HCT116 (cell line): ENCODE results near the gene GUCY2C. TPM values are rescaled to one million over a fixed set of nuclear protein-coding genes. Genes with fewer than 3 reads are reported as not detected.

Source experiments
- ATAC-seq: fragments of 200-7000 bp; cut with Tn5 transposase; 2 replicates; pipeline ENCODE4 v1.9.1; 2020; ENCODE audit warnings: mild to moderate bottlenecking, moderate library complexity
- BruUV-seq: library from RNA; stranded (reverse); fragments of 400-500 nt; replicated peaks from 2 replicates; lab custom pipeline; 2021; lab: Mats Ljungman, UMichigan
- CTCF ChIA-PET: fragments of 300-600 bp; sonication (Branson Sonifier 250); formaldehyde crosslinking; loops from one replicate; lab custom pipeline; 2021; ENCODE audit warnings: antibody characterized with exemption; lab: Charles Lee
- POLR2A ChIA-PET: fragments of 300-600, 350-600 bp; sonication (Branson Sonifier 250); formaldehyde crosslinking; loops from one replicate; lab custom pipeline; 2021; ENCODE audit warnings: antibody characterized with exemption; lab: Charles Lee
- RAD21 ChIA-PET, 2 experiments: fragments of 300-600 bp; sonication (Branson Sonifier 250); formaldehyde crosslinking; loops; one replicate each; lab custom pipeline; 2023; ENCODE audit warnings: low total read pairs in 2 of 2; ENCODE audit not compliant: uncharacterized antibody in 2 of 2, unreplicated experiment in 2 of 2, low non-redundant PET in 1 of 2; lab: Charles Lee
- DNase-seq: peaks from one replicate; pipeline ENCODE4 v3.0.0-alpha.2; 2010; ENCODE audit warnings: low read depth, low spot score
- H2AFZ ChIP-seq: fragments of 200-600 bp; shearing (Covaris generic), sonication (generic); 2 replicates; pipeline ENCODE4 v1.6.1; 2017; ENCODE audit warnings: low read depth, mixed run types, mixed read lengths, antibody characterized with exemption, low read length; ENCODE audit not compliant: poor library complexity, severe bottlenecking
- H3K27ac ChIP-seq: 2 replicates; pipeline ENCODE4 v1.5.1; 2012; ENCODE audit warnings: low read depth, low read length
- H3K27me3 ChIP-seq: fragments of 200-600 bp; sonication (generic); 2 replicates; pipeline ENCODE4 v1.6.1; 2016; ENCODE audit warnings: mixed run types, low read length, mixed read lengths; ENCODE audit not compliant: insufficient read depth
- H3K36me3 ChIP-seq, 2 experiments: fragments of 200-500 bp in 1 of 2; fragments of 200-600 bp in 1 of 2; sonication (Bioruptor generic) in 1 of 2; sonication (generic) in 1 of 2; 2 replicates each; pipeline versions ENCODE4 v1.5.1 to v1.6.1; 2014 to 2016; ENCODE audit warnings: low read length in 2 of 2, inconsistent platforms in 1 of 2, mixed read lengths in 1 of 2, mixed run types in 1 of 2; ENCODE audit not compliant: insufficient read depth in 2 of 2, control insufficient read depth in 1 of 2
- H3K4me1 ChIP-seq, 2 experiments: fragments of 200-600 bp in 1 of 2; sonication (generic) in 1 of 2; 2 replicates each; pipeline versions ENCODE4 v1.5.1 to v1.6.1; 2012 to 2017; ENCODE audit warnings: low read length in 2 of 2, inconsistent platforms in 1 of 2, mild to moderate bottlenecking in 1 of 2, mixed read lengths in 1 of 2, mixed run types in 1 of 2, moderate library complexity in 1 of 2; ENCODE audit not compliant: insufficient read depth in 2 of 2, control insufficient read depth in 1 of 2
- H3K4me2 ChIP-seq: fragments of 200-600 bp; sonication (generic); 2 replicates; pipeline ENCODE4 v1.6.1; 2017; ENCODE audit warnings: mixed run types, low read length, mixed read lengths
- H3K4me3 ChIP-seq, 2 experiments: fragments of 200-600 bp in 1 of 2; sonication (generic) in 1 of 2; replicated peaks in 1 of 2; 2 replicates each; pipeline ENCODE4 v1.5.1; 2011 to 2016; ENCODE audit warnings: low read length in 2 of 2, control low read depth in 1 of 2, low read depth in 1 of 2, mild to moderate bottlenecking in 1 of 2, mixed read lengths in 1 of 2, mixed run types in 1 of 2
- H3K79me2 ChIP-seq: fragments of 200-600 bp; sonication (generic); 2 replicates; pipeline ENCODE4 v1.6.1; 2017; ENCODE audit warnings: mild to moderate bottlenecking, mixed run types, low read length, moderate library complexity, mixed read lengths; ENCODE audit not compliant: insufficient read depth
- H3K9ac ChIP-seq: fragments of 200-600 bp; sonication (generic); 2 replicates; pipeline ENCODE4 v1.6.1; 2016; ENCODE audit warnings: low read length, mixed read lengths
- H3K9me2 ChIP-seq: fragments of 200-600 bp; sonication (generic), shearing (Covaris generic); 2 replicates; pipeline ENCODE4 v1.6.1; 2017; ENCODE audit warnings: mixed run types, mild to moderate bottlenecking, moderate library complexity; ENCODE audit not compliant: insufficient read depth
- H3K9me3 ChIP-seq, 2 experiments: fragments of 200-500 bp in 1 of 2; fragments of 200-600 bp in 1 of 2; sonication (Bioruptor generic) in 1 of 2; sonication (generic) in 1 of 2; 2 replicates each; pipeline ENCODE4 v1.6.1; 2014 to 2017; ENCODE audit warnings: low read length in 2 of 2, mixed read lengths in 2 of 2, inconsistent platforms in 1 of 2, low read depth in 1 of 2, mild to moderate bottlenecking in 1 of 2, mixed run types in 1 of 2, moderate library complexity in 1 of 2; ENCODE audit not compliant: control insufficient read depth in 1 of 2, insufficient read depth in 1 of 2
- H4K20me1 ChIP-seq: fragments of 200-600 bp; sonication (generic), shearing (Covaris generic); 2 replicates; pipeline ENCODE4 v1.6.1; 2017; ENCODE audit warnings: mixed run types, mild to moderate bottlenecking, moderate library complexity; ENCODE audit not compliant: insufficient read depth
- CBX3 ChIP-seq: IDR thresholded peaks from 2 replicates; pipeline ENCODE4 v1.6.1; 2012; ENCODE audit warnings: low read depth
- EZH2 ChIP-seq: fragments of 200-600 bp; sonication (generic); IDR thresholded peaks from 2 replicates; pipeline ENCODE4 v1.6.1; 2017; ENCODE audit warnings: antibody characterized with exemption, mixed run types
- EZH2phosphoT487 ChIP-seq: fragments of 200-600 bp; IDR thresholded peaks from 2 replicates; pipeline ENCODE4 v1.6.1; 2018; ENCODE audit warnings: antibody characterized with exemption, borderline replicate concordance
- JUND ChIP-seq: IDR thresholded peaks from 2 replicates; pipeline ENCODE4 v1.6.1; 2012
- POLR2A ChIP-seq: IDR thresholded peaks from 2 replicates; pipeline ENCODE4 v1.7.0; 2011; ENCODE audit warnings: borderline replicate concordance; ENCODE audit not compliant: insufficient read depth, insufficient read length; ENCODE audit errors: extremely low read depth
- POLR2AphosphoS5 ChIP-seq: IDR thresholded peaks from 2 replicates; pipeline ENCODE4 v1.6.1; 2011; ENCODE audit warnings: mild to moderate bottlenecking, low read depth, low read length, moderate library complexity
- RAD21 ChIP-seq: IDR thresholded peaks from 2 replicates; pipeline ENCODE4 v1.6.1; 2012; ENCODE audit warnings: low read depth, mild to moderate bottlenecking
- SIN3A ChIP-seq: IDR thresholded peaks from 2 replicates; pipeline ENCODE4 v1.6.1; 2012; ENCODE audit warnings: low read depth
- SRF ChIP-seq: IDR thresholded peaks from 2 replicates; pipeline ENCODE4 v1.6.1; 2012; ENCODE audit warnings: low read depth
- TCF7L2 ChIP-seq: IDR thresholded peaks from 2 replicates; pipeline ENCODE4 v1.7.0; 2011; ENCODE audit warnings: borderline replicate concordance, inconsistent platforms; ENCODE audit not compliant: insufficient read depth, insufficient read length; ENCODE audit errors: extremely low read depth
- YY1 ChIP-seq: IDR thresholded peaks from 2 replicates; pipeline ENCODE4 v1.6.1; 2011; ENCODE audit warnings: low read length, low read depth, moderate library complexity, mild to moderate bottlenecking; ENCODE audit not compliant: insufficient replicate concordance; ENCODE audit errors: extremely low read depth
- ZFX ChIP-seq: fragments of 450-650 bp; IDR thresholded peaks from 2 replicates; pipeline ENCODE4 v1.6.1; 2017
- ZNF274 ChIP-seq: fragments of 200-500 bp; sonication (Bioruptor generic); IDR thresholded peaks from 2 replicates; pipeline ENCODE4 v1.6.1; 2014; ENCODE audit warnings: mild to moderate bottlenecking, low read depth, low read length, inconsistent platforms
- intact Hi-C: fragments of 100-400 bp; cut with micrococcal nuclease; formaldehyde crosslinking; loops from 2 replicates; pipeline ENCODE4 v1.10.0; 2022
- total RNA-seq: library from RNA; stranded (reverse); gene quantifications from one replicate; pipeline ENCODE4 v1.2.1, GENCODE V29; 2021; ENCODE audit not compliant: unreplicated experiment
- TF ChIP-seq, protein P1 (sequence below): IDR thresholded peaks from 2 replicates; pipeline ENCODE4 v1.6.1; 2012; ENCODE audit warnings: low read depth
- TF ChIP-seq, protein P2 (sequence below), 3 experiments: fragments of 200-600 bp in 1 of 3; sonication (generic) in 1 of 3; IDR thresholded peaks in 2 of 3; conservative IDR thresholded peaks in 1 of 3; 2 replicates each; pipeline ENCODE4 v1.5.1; 2012 to 2017; ENCODE audit warnings: low read depth in 2 of 3, low read length in 2 of 3, antibody characterized with exemption in 1 of 3, borderline replicate concordance in 1 of 3, control low read depth in 1 of 3, mild to moderate bottlenecking in 1 of 3, mixed read lengths in 1 of 3, mixed run types in 1 of 3, moderate library complexity in 1 of 3; ENCODE audit not compliant: insufficient read depth in 1 of 3

The GUCY2C gene
- total RNA-seq, 1 experiment from 2014 or later: not detected

GRCh38 chr12:14601692-14602478 lies 94.5 kb downstream of the GUCY2C start:
- ATAC-seq (no peak), DNase-seq (no peak)
- Histone ChIP-seq H3K79me2 (no peaks in the 10 kb centered on the region), H3K4me1 (no peaks in the 10 kb centered on the region), H2AFZ (no peak overlapping the region), H3K9me2 (no peaks in the 10 kb centered on the region), H3K27me3 (no peaks in the 10 kb centered on the region), H3K9ac (no peak overlapping the region), H3K36me3 (no peaks in the 10 kb centered on the region), H4K20me1 (no peaks in the 10 kb centered on the region), H3K4me3 (no peak overlapping the region), H3K27ac (no peak overlapping the region), H3K4me2 (no peak overlapping the region), H3K9me3 (peaks cover 0 to 10% of the 10 kb centered on the region in 2 experiments; a peak in 2 of 4 replicates)
- no peak for TF ChIP-seq SIN3A
- TF ChIP-seq POLR2A: no peak
- TF ChIP-seq, protein P1, sequence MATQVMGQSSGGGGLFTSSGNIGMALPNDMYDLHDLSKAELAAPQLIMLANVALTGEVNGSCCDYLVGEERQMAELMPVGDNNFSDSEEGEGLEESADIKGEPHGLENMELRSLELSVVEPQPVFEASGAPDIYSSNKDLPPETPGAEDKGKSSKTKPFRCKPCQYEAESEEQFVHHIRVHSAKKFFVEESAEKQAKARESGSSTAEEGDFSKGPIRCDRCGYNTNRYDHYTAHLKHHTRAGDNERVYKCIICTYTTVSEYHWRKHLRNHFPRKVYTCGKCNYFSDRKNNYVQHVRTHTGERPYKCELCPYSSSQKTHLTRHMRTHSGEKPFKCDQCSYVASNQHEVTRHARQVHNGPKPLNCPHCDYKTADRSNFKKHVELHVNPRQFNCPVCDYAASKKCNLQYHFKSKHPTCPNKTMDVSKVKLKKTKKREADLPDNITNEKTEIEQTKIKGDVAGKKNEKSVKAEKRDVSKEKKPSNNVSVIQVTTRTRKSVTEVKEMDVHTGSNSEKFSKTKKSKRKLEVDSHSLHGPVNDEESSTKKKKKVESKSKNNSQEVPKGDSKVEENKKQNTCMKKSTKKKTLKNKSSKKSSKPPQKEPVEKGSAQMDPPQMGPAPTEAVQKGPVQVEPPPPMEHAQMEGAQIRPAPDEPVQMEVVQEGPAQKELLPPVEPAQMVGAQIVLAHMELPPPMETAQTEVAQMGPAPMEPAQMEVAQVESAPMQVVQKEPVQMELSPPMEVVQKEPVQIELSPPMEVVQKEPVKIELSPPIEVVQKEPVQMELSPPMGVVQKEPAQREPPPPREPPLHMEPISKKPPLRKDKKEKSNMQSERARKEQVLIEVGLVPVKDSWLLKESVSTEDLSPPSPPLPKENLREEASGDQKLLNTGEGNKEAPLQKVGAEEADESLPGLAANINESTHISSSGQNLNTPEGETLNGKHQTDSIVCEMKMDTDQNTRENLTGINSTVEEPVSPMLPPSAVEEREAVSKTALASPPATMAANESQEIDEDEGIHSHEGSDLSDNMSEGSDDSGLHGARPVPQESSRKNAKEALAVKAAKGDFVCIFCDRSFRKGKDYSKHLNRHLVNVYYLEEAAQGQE: no peak
- TF ChIP-seq CBX3: no peak
- no peak for TF ChIP-seq POLR2AphosphoS5
- no peak for TF ChIP-seq JUND
- no peak for TF ChIP-seq ZFX
- no peak for TF ChIP-seq YY1
- TF ChIP-seq EZH2: no peak
- no peak for TF ChIP-seq TCF7L2
- no peak for TF ChIP-seq SRF
- no peak for TF ChIP-seq RAD21
- no peak for TF ChIP-seq EZH2phosphoT487
- TF ChIP-seq, protein P2, sequence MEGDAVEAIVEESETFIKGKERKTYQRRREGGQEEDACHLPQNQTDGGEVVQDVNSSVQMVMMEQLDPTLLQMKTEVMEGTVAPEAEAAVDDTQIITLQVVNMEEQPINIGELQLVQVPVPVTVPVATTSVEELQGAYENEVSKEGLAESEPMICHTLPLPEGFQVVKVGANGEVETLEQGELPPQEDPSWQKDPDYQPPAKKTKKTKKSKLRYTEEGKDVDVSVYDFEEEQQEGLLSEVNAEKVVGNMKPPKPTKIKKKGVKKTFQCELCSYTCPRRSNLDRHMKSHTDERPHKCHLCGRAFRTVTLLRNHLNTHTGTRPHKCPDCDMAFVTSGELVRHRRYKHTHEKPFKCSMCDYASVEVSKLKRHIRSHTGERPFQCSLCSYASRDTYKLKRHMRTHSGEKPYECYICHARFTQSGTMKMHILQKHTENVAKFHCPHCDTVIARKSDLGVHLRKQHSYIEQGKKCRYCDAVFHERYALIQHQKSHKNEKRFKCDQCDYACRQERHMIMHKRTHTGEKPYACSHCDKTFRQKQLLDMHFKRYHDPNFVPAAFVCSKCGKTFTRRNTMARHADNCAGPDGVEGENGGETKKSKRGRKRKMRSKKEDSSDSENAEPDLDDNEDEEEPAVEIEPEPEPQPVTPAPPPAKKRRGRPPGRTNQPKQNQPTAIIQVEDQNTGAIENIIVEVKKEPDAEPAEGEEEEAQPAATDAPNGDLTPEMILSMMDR (IDR thresholded peaks at IDR 0.05 in 2 of 3, conservative IDR thresholded peaks at IDR 0.05 in 1 of 3; ENCODE audit: borderline replicate concordance in 1 of 3, insufficient read depth in 1 of 3, low read depth in 2 of 3, low read length in 2 of 3): no peak
- TF ChIP-seq ZNF274: no peak
- intact Hi-C loops: no loop called here
- RAD21 ChIA-PET: no interaction called here
- POLR2A ChIA-PET: no interaction called here
- CTCF ChIA-PET: no interaction called here
- BruUV-seq: no TSS peak
